SU-DHL-6 (cell line): ENCODE measurements around the gene C1orf198.

Source experiments
- H2AFZ ChIP-seq: fragments of 200-600 bp; sonication (generic); 2 replicates; pipeline ENCODE4 v1.6.1; 2014; ENCODE audit warnings: low read depth, mild to moderate bottlenecking, moderate library complexity, mixed read lengths, antibody characterized with exemption, low read length; ENCODE audit not compliant: severe bottlenecking
- H3F3A ChIP-seq: fragments of 200-600 bp; shearing (Covaris generic); 2 replicates; pipeline ENCODE4 v1.6.0; 2016; ENCODE audit warnings: antibody characterized with exemption, mild to moderate bottlenecking; ENCODE audit not compliant: insufficient read depth
- H3K27ac ChIP-seq: fragments of 200-600 bp; sonication (generic); 2 replicates; pipeline ENCODE4 v1.5.1; 2016; ENCODE audit warnings: low read depth, mild to moderate bottlenecking, low read length, moderate library complexity, mixed read lengths
- H3K27me3 ChIP-seq: fragments of 200-600 bp; sonication (generic), shearing (Covaris generic); 2 replicates; pipeline ENCODE4 v1.6.0; 2014; ENCODE audit warnings: mild to moderate bottlenecking, low read length
- H3K36me3 ChIP-seq: fragments of 200-600 bp; sonication (generic); 2 replicates; pipeline ENCODE4 v1.6.1; 2014; ENCODE audit warnings: mild to moderate bottlenecking, low read length, mixed read lengths
- H3K4me2 ChIP-seq: fragments of 300-600, 200-600 bp; shearing (Covaris generic), sonication (generic); 2 replicates; pipeline ENCODE4 v1.6.0; 2014; ENCODE audit warnings: low read length, low read depth, mild to moderate bottlenecking; ENCODE audit not compliant: poor library complexity, severe bottlenecking
- H3K4me3 ChIP-seq: fragments of 200-600 bp; sonication (generic); 2 replicates; pipeline ENCODE4 v1.5.1; 2014; ENCODE audit warnings: antibody characterized with exemption, low read length, mild to moderate bottlenecking, mixed read lengths; ENCODE audit not compliant: insufficient read depth, poor library complexity, severe bottlenecking
- H3K79me2 ChIP-seq: fragments of 200-600 bp; sonication (generic); 2 replicates; pipeline ENCODE4 v1.6.1; 2014; ENCODE audit warnings: mild to moderate bottlenecking, low read length, moderate library complexity; ENCODE audit not compliant: insufficient read depth
- H3K9ac ChIP-seq: fragments of 200-600 bp; sonication (generic); 2 replicates; pipeline ENCODE4 v1.7.0; 2014; ENCODE audit warnings: mild to moderate bottlenecking, low read length
- H3K9me2 ChIP-seq: fragments of 200-600 bp; sonication (generic); replicated peaks from 2 replicates; pipeline ENCODE4 v1.6.1; 2014; ENCODE audit warnings: low read length; ENCODE audit not compliant: insufficient read depth
- H3K9me3 ChIP-seq: fragments of 200-600 bp; sonication (generic); 2 replicates; pipeline ENCODE4 v1.6.1; 2014; ENCODE audit warnings: low read length, mixed read lengths; ENCODE audit not compliant: insufficient read depth
- H4K20me1 ChIP-seq: fragments of 200-600 bp; sonication (generic); 2 replicates; pipeline ENCODE4 v1.6.1; 2014; ENCODE audit warnings: low read depth, mild to moderate bottlenecking, antibody characterized with exemption, low read length, moderate library complexity, mixed read lengths
- EZH2phosphoT487 ChIP-seq: fragments of 200-600 bp; sonication (generic), shearing (Covaris generic); conservative IDR thresholded peaks from 2 replicates; pipeline ENCODE4 v1.6.1; 2018; ENCODE audit warnings: mild to moderate bottlenecking, antibody characterized with exemption, low read length, moderate library complexity, mixed read lengths
- TF ChIP-seq, protein P1 (sequence below): fragments of 200-600 bp; sonication (generic); IDR thresholded peaks from one replicate; pipeline ENCODE4 v1.5.1; 2017; ENCODE audit warnings: antibody characterized with exemption, mild to moderate bottlenecking, low read length, moderate library complexity; ENCODE audit not compliant: insufficient read depth, poor library complexity, severe bottlenecking

C1orf198 gene

DNA sequence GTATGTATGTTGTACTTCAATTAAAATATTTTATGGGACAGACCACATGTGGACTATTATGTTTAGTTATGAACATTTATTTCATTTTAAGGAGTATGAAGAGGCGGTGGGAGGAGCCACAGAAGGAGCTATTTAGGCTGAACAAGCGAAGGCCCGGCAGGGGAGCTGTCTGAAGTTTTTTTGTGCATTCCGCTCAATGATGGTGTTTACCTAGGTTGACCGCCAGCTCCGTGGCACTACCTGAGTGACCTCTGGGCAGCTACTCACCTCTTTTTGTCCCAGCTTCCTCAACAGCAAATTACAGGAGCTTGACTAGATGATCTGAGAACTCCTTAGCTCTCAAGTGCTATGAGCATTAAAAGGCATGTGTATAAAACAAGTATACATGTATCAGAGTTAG, 32.7 kb upstream of the C1orf198 start:
- Histone ChIP-seq H3K9ac (no peak overlapping the region), H2AFZ (no peak overlapping the region), H3K4me3 (no peak overlapping the region), H3K27me3 (no peaks in the 10 kb centered on the region), H3K36me3 (no peaks in the 10 kb centered on the region), H3K27ac (no peak overlapping the region), H3K79me2 (no peaks in the 10 kb centered on the region), H3K9me2 (no peaks in the 10 kb centered on the region), H3K9me3 (no peaks in the 10 kb centered on the region), H3K4me2 (no peak overlapping the region), H4K20me1 (no peaks in the 10 kb centered on the region), H3F3A (no peaks in the 10 kb centered on the region)
- TF ChIP-seq, protein P1, sequence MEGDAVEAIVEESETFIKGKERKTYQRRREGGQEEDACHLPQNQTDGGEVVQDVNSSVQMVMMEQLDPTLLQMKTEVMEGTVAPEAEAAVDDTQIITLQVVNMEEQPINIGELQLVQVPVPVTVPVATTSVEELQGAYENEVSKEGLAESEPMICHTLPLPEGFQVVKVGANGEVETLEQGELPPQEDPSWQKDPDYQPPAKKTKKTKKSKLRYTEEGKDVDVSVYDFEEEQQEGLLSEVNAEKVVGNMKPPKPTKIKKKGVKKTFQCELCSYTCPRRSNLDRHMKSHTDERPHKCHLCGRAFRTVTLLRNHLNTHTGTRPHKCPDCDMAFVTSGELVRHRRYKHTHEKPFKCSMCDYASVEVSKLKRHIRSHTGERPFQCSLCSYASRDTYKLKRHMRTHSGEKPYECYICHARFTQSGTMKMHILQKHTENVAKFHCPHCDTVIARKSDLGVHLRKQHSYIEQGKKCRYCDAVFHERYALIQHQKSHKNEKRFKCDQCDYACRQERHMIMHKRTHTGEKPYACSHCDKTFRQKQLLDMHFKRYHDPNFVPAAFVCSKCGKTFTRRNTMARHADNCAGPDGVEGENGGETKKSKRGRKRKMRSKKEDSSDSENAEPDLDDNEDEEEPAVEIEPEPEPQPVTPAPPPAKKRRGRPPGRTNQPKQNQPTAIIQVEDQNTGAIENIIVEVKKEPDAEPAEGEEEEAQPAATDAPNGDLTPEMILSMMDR: no peak
- TF ChIP-seq EZH2phosphoT487: no peak

DNA sequence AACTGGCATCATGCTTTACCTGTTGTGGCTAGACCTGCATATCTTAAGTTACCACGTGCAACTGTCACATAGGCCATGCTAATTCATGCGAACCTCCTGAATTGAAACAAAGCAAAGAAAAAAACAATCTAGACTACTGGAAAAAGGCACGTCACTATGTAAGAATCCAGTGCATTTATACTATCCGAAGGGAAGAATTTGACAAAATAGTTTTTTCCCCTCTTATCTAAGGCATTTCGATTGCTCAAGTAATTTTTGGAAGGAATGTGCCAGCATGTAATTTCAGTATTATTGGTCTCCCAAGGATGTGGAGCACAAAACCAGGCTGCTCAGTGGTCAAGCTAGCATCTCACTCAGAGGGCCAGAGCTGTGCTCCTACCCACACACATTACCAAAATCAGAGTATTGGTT, 31.5 kb upstream of the C1orf198 start:
- Histone ChIP-seq H2AFZ (no peak overlapping the region), H3K9ac (no peak overlapping the region), H3K9me2 (no peaks in the 10 kb centered on the region), H3K79me2 (no peaks in the 10 kb centered on the region), H3K9me3 (no peaks in the 10 kb centered on the region), H3K27me3 (no peaks in the 10 kb centered on the region), H3K4me2 (no peak overlapping the region), H3K36me3 (no peaks in the 10 kb centered on the region), H4K20me1 (no peaks in the 10 kb centered on the region), H3K27ac (no peak overlapping the region), H3F3A (no peaks in the 10 kb centered on the region), H3K4me3 (no peak overlapping the region)
- TF ChIP-seq, protein P1: no peak
- no peak for TF ChIP-seq EZH2phosphoT487

DNA sequence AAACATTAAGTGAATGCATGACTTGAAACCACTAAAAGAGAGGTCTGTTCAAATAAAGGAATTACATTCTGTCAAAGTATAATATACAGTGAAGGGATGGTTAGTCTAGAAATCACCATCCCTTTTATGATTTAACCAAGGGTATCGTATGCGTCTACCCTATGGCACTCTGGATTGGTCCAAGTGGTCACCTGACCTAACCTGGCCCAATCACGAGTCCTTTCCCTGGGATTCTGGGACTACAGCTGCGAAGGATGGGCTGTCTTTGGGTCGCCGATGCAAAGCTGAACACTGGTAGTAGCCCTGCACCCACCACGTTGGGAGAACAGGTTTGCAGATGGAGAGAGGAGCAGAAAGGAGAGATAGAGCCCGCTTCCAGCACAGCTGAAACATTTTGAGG, 30.4 kb upstream of the C1orf198 start:
- Histone ChIP-seq H3K9ac (no peak overlapping the region), H2AFZ (no peak overlapping the region), H3K4me2 (no peak overlapping the region), H3K79me2 (no peaks in the 10 kb centered on the region), H3K27me3 (no peaks in the 10 kb centered on the region), H3K36me3 (no peaks in the 10 kb centered on the region), H3K4me3 (no peak overlapping the region), H3K9me3 (no peaks in the 10 kb centered on the region), H3K27ac (no peak overlapping the region), H4K20me1 (no peaks in the 10 kb centered on the region), H3K9me2 (no peaks in the 10 kb centered on the region), H3F3A (no peaks in the 10 kb centered on the region)
- TF ChIP-seq, protein P1: no peak
- TF ChIP-seq EZH2phosphoT487: no peak
